Keratinocyte (primary cell): ENCODE measurements around the gene SORL1. TPM values are rescaled to one million over a fixed set of nuclear protein-coding genes. Genes with fewer than 3 reads are reported as not detected.

Experiments
- DNase-seq: peaks from one replicate; pipeline ENCODE4 v3.0.0-alpha.2; 2011; ENCODE audit warnings: low read depth, missing footprints, low spot score
- FAIRE-seq: peaks from 2 replicates; lab custom pipeline; 2011; peaks lifted over from hg19 to GRCh38; lab: Jason Lieb, UNC
- H2AFZ ChIP-seq: 2 replicates; pipeline ENCODE4 v1.6.0; 2012; ENCODE audit warnings: low read length, control low read depth, inconsistent platforms; ENCODE audit not compliant: control insufficient read depth
- H3K27ac ChIP-seq: 2 replicates; pipeline ENCODE4 v1.5.1; 2011; ENCODE audit warnings: low read length; ENCODE audit not compliant: control insufficient read depth, insufficient read depth
- H3K27me3 ChIP-seq: 3 replicates; pipeline ENCODE4 v1.6.0; 2011; ENCODE audit warnings: low read length; ENCODE audit not compliant: control insufficient read depth, insufficient read depth; ENCODE audit errors: extremely low read depth
- H3K36me3 ChIP-seq, 2 experiments: 2 replicates in 1 of 2; 3 replicates in 1 of 2; pipeline ENCODE4 v1.5.1; 2011; ENCODE audit warnings: low read length in 2 of 2, mild to moderate bottlenecking in 1 of 2; ENCODE audit not compliant: control insufficient read depth in 2 of 2, insufficient read depth in 2 of 2; ENCODE audit errors: extremely low read depth in 1 of 2
- H3K4me1 ChIP-seq: 3 replicates; pipeline ENCODE4 v1.5.1; 2011; ENCODE audit warnings: low read length; ENCODE audit not compliant: control insufficient read depth, insufficient read depth; ENCODE audit errors: extremely low read depth
- H3K4me2 ChIP-seq: 3 replicates; pipeline ENCODE4 v1.6.0; 2011; ENCODE audit warnings: low read depth, low read length; ENCODE audit not compliant: control insufficient read depth, insufficient read depth; ENCODE audit errors: extremely low read depth
- H3K4me3 ChIP-seq, 3 experiments: fragments of 200-600 bp in 1 of 3; sonication (generic) in 1 of 3; 2 replicates in 2 of 3; 3 replicates in 1 of 3; pipeline ENCODE4 v1.5.1; 2011 to 2016; ENCODE audit warnings: low read length in 3 of 3, mild to moderate bottlenecking in 3 of 3, control low read depth in 2 of 3, inconsistent platforms in 1 of 3, low read depth in 1 of 3, mixed read lengths in 1 of 3, mixed run types in 1 of 3, moderate library complexity in 1 of 3; ENCODE audit not compliant: control insufficient read depth in 2 of 3, insufficient read depth in 2 of 3; ENCODE audit errors: extremely low read depth in 1 of 3
- H3K79me2 ChIP-seq: 2 replicates; pipeline ENCODE4 v1.6.0; 2012; ENCODE audit warnings: low read length; ENCODE audit not compliant: control insufficient read depth, insufficient read depth
- H3K9ac ChIP-seq: 3 replicates; pipeline ENCODE4 v1.6.0; 2011; ENCODE audit warnings: low read length; ENCODE audit not compliant: control insufficient read depth, insufficient read depth; ENCODE audit errors: extremely low read depth
- H3K9me1 ChIP-seq: 3 replicates; pipeline ENCODE4 v1.6.0; 2011; ENCODE audit warnings: low read length; ENCODE audit not compliant: control insufficient read depth, insufficient read depth; ENCODE audit errors: extremely low read depth
- H3K9me3 ChIP-seq: 2 replicates; pipeline ENCODE4 v1.5.1; 2012; ENCODE audit warnings: low read depth, low read length; ENCODE audit not compliant: control insufficient read depth
- H4K20me1 ChIP-seq: 3 replicates; pipeline ENCODE4 v1.6.0; 2011; ENCODE audit warnings: low read length; ENCODE audit not compliant: control insufficient read depth, insufficient read depth; ENCODE audit errors: extremely low read depth
- EZH2 ChIP-seq: IDR thresholded peaks from one replicate; pipeline ENCODE4 v1.6.1; 2012; ENCODE audit warnings: inconsistent platforms, mild to moderate bottlenecking, low read length, moderate library complexity
- dilution Hi-C: fragments of 300-500 bp; cut with MboI; formaldehyde crosslinking; loops from one replicate; pipeline ENCODE4 v1.7.0; 2020; ENCODE audit warnings: low sequenced_read_pairs; ENCODE audit not compliant: extremely low pct_ligation_motif_present
- polyA plus RNA-seq, 5 experiments: library from polyadenylated mRNA; depleted of rRNA in 3 of 5; stranded (reverse) in 3 of 5; stranded (forward) in 1 of 5; unstranded in 1 of 5; fragments of >200 nt; gene quantifications; 1 replicate in 1 of 5; 2 replicates in 3 of 5; 3 replicates in 1 of 5; pipeline versions ENCODE4 v1.2.1 to v1.2.3, GENCODE V29; 2011 to 2012; ENCODE audit warnings: missing spikeins in 2 of 5, low read depth in 1 of 5, low replicate concordance in 1 of 5
- TF ChIP-seq, protein P1 (sequence below), 3 experiments: IDR thresholded peaks in 1 of 3; conservative IDR thresholded peaks in 1 of 3; optimal IDR thresholded peaks in 1 of 3; 2 replicates in 2 of 3; 3 replicates in 1 of 3; pipeline versions ENCODE3 to v1.5.1; 2011; ENCODE audit warnings: low read length in 3 of 3, mild to moderate bottlenecking in 3 of 3, moderate library complexity in 2 of 3, control low read depth in 1 of 3, inconsistent platforms in 1 of 3; ENCODE audit not compliant: insufficient read depth in 2 of 3; ENCODE audit errors: extremely low read depth in 1 of 3

Gene SORL1
- polyA plus RNA-seq, 1 donor (not counting 4 experiments of a cell fraction or from before 2014, with no cell fraction given), result 38.9 TPM

DNA sequence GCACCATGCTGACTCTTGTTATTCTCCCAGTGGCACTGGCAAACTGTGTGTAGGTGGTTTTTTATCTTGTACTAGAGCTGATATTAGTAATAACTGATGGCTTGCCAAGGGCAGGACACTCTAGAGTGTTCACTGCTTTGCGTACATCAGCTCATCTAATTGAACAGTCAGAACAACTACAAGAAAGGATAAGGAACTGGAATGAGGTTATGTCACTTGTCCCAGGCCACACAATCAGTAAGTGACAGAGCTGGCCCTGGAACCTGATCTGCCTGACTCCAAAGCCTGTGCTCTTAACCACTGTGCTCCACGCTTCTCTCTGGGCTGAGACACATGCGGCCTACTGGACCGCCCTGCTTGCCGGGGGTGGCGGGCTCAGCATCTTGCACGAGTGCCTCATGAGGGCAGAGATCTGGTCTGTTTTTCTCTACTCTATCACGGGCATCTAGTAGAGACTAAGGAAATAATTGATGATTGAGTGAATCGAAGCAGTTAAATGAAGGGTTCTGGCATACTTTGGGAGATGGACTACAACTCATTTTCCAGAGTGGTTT lies 156.5 kb downstream of the SORL1 start:
- no peak overlapping the region for H3K4me3 ChIP-seq
- H4K20me1 ChIP-seq, result peaks cover 2% of the 10 kb centered on the region
- peaks cover 27 to 40% of the 10 kb centered on the region in 2 experiments for H3K36me3 ChIP-seq
- no peaks in the 10 kb centered on the region for H3K9me3 ChIP-seq
- no peaks in the 10 kb centered on the region for H3K9me1 ChIP-seq
- H3K79me2 ChIP-seq, result no peaks in the 10 kb centered on the region
- dilution Hi-C loops, result no loop called here
- DNase-seq, result no peak
- H3K27ac ChIP-seq, result no peak overlapping the region
- TF ChIP-seq EZH2, result no peak
- TF ChIP-seq, protein P1, sequence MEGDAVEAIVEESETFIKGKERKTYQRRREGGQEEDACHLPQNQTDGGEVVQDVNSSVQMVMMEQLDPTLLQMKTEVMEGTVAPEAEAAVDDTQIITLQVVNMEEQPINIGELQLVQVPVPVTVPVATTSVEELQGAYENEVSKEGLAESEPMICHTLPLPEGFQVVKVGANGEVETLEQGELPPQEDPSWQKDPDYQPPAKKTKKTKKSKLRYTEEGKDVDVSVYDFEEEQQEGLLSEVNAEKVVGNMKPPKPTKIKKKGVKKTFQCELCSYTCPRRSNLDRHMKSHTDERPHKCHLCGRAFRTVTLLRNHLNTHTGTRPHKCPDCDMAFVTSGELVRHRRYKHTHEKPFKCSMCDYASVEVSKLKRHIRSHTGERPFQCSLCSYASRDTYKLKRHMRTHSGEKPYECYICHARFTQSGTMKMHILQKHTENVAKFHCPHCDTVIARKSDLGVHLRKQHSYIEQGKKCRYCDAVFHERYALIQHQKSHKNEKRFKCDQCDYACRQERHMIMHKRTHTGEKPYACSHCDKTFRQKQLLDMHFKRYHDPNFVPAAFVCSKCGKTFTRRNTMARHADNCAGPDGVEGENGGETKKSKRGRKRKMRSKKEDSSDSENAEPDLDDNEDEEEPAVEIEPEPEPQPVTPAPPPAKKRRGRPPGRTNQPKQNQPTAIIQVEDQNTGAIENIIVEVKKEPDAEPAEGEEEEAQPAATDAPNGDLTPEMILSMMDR (optimal IDR thresholded peaks at IDR 0.05 in 1 of 3, IDR thresholded peaks at IDR 0.05 in 1 of 3, conservative IDR thresholded peaks at IDR 0.05 in 1 of 3; ENCODE audit: extremely low read depth in 1 of 3, insufficient read depth in 2 of 3, low read length in 3 of 3), result no peak
- no peak overlapping the region for H3K4me2 ChIP-seq
- H2AFZ ChIP-seq, result no peak overlapping the region
- H3K9ac ChIP-seq, result no peak overlapping the region
- H3K4me1 ChIP-seq, result no peaks in the 10 kb centered on the region
- no peaks in the 10 kb centered on the region for H3K27me3 ChIP-seq
- no peak for FAIRE-seq

DNA sequence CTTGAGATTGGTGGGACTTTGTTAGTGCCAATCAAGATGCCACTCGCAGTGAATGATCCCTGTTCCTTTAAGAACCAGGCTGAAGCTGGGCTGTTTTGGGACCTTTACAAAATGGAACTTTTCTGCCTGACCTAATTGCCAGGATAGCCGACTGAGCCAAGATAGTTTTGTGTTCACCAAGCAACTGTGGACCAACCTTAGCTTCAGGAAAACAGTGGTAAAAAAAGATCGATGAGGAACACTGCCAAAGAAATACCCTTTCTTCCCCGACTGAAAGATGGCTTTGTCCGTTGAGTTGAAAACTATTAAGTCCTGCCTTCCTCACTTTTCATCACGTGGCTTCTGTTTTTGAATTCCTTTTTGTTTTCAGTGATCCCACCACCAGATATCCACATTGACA lies 158.6 kb downstream of the SORL1 start:
- TF ChIP-seq, protein P1 (optimal IDR thresholded peaks at IDR 0.05 in 1 of 3, IDR thresholded peaks at IDR 0.05 in 1 of 3, conservative IDR thresholded peaks at IDR 0.05 in 1 of 3; ENCODE audit: extremely low read depth in 1 of 3, insufficient read depth in 2 of 3, low read length in 3 of 3), result no peak
- TF ChIP-seq EZH2, result no peak
- Histone ChIP-seq H3K79me2 (no peaks in the 10 kb centered on the region), H3K9ac (no peak overlapping the region), H3K4me1 (no peaks in the 10 kb centered on the region), H2AFZ (no peak overlapping the region), H3K9me1 (no peaks in the 10 kb centered on the region), H3K27ac (no peak overlapping the region), H4K20me1 (peaks cover 2% of the 10 kb centered on the region), H3K4me3 (no peak overlapping the region), H3K27me3 (no peaks in the 10 kb centered on the region), H3K9me3 (no peaks in the 10 kb centered on the region), H3K4me2 (no peak overlapping the region), H3K36me3 (peaks cover 21 to 48% of the 10 kb centered on the region in 2 experiments)
- dilution Hi-C loops, result no loop called here
- FAIRE-seq, result no peak
- DNase-seq, result no peak
